Neutrophil (primary cell): Measurements from ENCODE around the gene CNOT6L.

Experiments
- H3K27ac ChIP-seq: fragments of 200-600 bp; sonication (generic); 2 replicates; pipeline ENCODE4 v1.5.1; 2016; ENCODE audit warnings: mild to moderate bottlenecking, moderate library complexity
- H3K27me3 ChIP-seq: fragments of 200-600 bp; sonication (generic); 2 replicates; pipeline ENCODE4 v1.6.0; 2016; ENCODE audit warnings: mild to moderate bottlenecking
- H3K36me3 ChIP-seq: fragments of 200-600 bp; sonication (generic); 2 replicates; pipeline ENCODE4 v1.5.1; 2017
- H3K4me1 ChIP-seq, 2 experiments: fragments of 200-600 bp in 1 of 2; sonication (generic) in 1 of 2; 1 replicate in 1 of 2; 2 replicates in 1 of 2; pipeline versions ENCODE4 v1.5.1 to v1.6.1; 2013 to 2016; ENCODE audit warnings: low read depth in 1 of 2, low read length in 1 of 2, mild to moderate bottlenecking in 1 of 2, moderate library complexity in 1 of 2; ENCODE audit not compliant: control insufficient read depth in 1 of 2, insufficient read depth in 1 of 2
- H3K4me3 ChIP-seq, 2 experiments: fragments of 200-600 bp in 1 of 2; sonication (generic) in 1 of 2; 1 replicate in 1 of 2; 2 replicates in 1 of 2; pipeline ENCODE4 v1.5.1; 2013 to 2016; ENCODE audit warnings: low read depth in 1 of 2, low read length in 1 of 2, mild to moderate bottlenecking in 1 of 2, moderate library complexity in 1 of 2
- H3K9me3 ChIP-seq: fragments of 200-600 bp; sonication (generic); 2 replicates; pipeline ENCODE4 v1.5.1; 2016
- CTCF ChIP-seq: fragments of 200-600 bp; sonication (generic); IDR thresholded peaks from 2 replicates; pipeline ENCODE4 v1.5.1; 2016; ENCODE audit warnings: antibody characterized with exemption

Gene CNOT6L

GRCh38 chr4:77805840-77806239 is 13.3 kb downstream of the CNOT6L start:
- Histone ChIP-seq H3K4me3 (no peak overlapping the region), H3K27ac (peak overlapping the region; percentile 35), H3K9me3 (no peaks in the 10 kb centered on the region), H3K36me3 (no peaks in the 10 kb centered on the region), H3K27me3 (no peaks in the 10 kb centered on the region), H3K4me1 (peaks cover 21 to 40% of the 10 kb centered on the region in 2 experiments)
- no peak for TF ChIP-seq CTCF

- Histone ChIP-seq H3K9me3 (no peaks in the 10 kb centered on the region), H3K36me3 (no peaks in the 10 kb centered on the region), H3K4me3 (no peak overlapping the region), H3K4me1 (peaks cover 26 to 53% of the 10 kb centered on the region in 2 experiments), H3K27ac (no peak overlapping the region), H3K27me3 (no peaks in the 10 kb centered on the region)
- TF ChIP-seq CTCF = no peak
These were observed 14.7 kb downstream of the CNOT6L start for GRCh38 chr4:77804471-77804870.

GRCh38 chr4:77802402-77802801 is 16.8 kb downstream of the CNOT6L start:
- Histone ChIP-seq H3K36me3 (no peaks in the 10 kb centered on the region), H3K9me3 (no peaks in the 10 kb centered on the region), H3K4me3 (no peak overlapping the region), H3K27me3 (no peaks in the 10 kb centered on the region), H3K27ac (peak overlapping the region; percentile 82), H3K4me1 (peaks cover 26 to 57% of the 10 kb centered on the region in 2 experiments)
- no peak for TF ChIP-seq CTCF

GRCh38 chr4:77801260-77801608 is 17.9 kb downstream of the CNOT6L start:
- Histone ChIP-seq H3K27me3 (no peaks in the 10 kb centered on the region), H3K4me1 (peaks cover 26 to 55% of the 10 kb centered on the region in 2 experiments), H3K9me3 (no peaks in the 10 kb centered on the region), H3K36me3 (no peaks in the 10 kb centered on the region), H3K27ac (peak overlapping the region; percentile 82), H3K4me3 (peak overlapping the region; percentile 15 to 33)
- TF ChIP-seq CTCF = no peak

- no peaks in the 10 kb centered on the region for H3K9me3 ChIP-seq
- H3K4me3 ChIP-seq = peak overlapping the region; percentile 15 to 33
- no peaks in the 10 kb centered on the region for H3K36me3 ChIP-seq
- no peaks in the 10 kb centered on the region for H3K27me3 ChIP-seq
- peaks cover 23 to 51% of the 10 kb centered on the region in 2 experiments for H3K4me1 ChIP-seq
- peak overlapping the region; percentile 82 for H3K27ac ChIP-seq
- no peak for TF ChIP-seq CTCF
These were observed 18.5 kb downstream of the CNOT6L start for GRCh38 chr4:77800483-77801259.
